Germinal center (tissue), 1 donor: ENCODE data around the gene NPY5R.

Source experiments
- DNase-seq: peaks from one replicate; pipeline ENCODE4 v3.0.0; 2012; ENCODE audit warnings: mixed read lengths, low spot score

Gene NPY5R

DNA sequence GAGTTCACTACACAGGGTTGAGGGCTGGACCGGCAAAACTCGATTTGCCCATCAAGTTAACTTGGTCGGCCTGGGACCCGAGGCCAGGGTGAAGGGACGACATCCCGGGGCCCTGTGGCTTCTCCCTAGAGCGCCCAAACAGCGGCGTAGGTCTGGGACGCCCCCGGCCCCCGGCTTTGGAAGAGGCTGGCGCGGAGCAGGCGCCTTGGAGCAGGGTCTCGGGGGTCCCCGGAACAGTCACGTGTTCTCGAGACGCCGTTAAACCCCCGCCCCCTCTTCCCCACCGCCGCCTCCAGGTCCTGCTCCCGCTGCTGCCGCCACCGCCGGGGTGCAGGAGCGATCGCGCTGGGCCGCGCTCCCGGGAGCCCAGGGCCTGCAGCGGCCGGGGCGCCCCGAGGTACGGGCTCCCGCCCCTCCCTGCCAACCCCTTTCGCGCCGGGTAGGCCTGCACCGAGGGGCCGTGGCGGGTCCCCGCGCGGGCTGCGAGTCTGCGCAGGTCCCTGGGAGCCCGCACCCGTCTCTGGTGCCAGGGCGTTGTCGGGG lies at the start of gene NPY5R:
Gene NPY5R, plus strand, starts transcription at position 289 of the 543 bp plus-strand sequence. CDS start 6,382 bp downstream, outside the sequence.
- no peak for DNase-seq

- DNase-seq = no peak
These were observed 48.6 kb upstream of the NPY5R start for GRCh38 chr4:163295138-163295537.

DNA sequence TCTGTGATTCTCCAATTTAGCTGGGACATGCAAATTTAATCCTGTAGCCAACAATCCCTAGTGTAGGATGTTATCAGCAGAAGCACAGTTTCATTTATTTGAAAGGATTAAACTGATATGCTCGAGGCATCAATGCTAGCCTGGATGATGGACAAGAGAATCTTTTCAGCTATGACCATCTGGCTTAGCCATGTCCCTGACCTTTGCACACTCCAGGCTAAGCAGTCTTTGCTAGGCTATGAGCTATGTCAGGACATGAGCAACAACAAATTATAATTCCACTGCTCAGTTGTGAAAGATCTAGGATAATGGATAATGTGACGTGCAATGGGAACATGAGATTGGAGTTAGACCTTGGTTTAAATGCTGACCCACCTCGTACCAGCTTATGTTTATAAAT lies 43.2 kb upstream of the NPY5R start:
- DNase-seq = no peak

GRCh38 chr4:163303069-163303468 lies 40.6 kb upstream of the NPY5R start:
- DNase-seq = no peak

DNA sequence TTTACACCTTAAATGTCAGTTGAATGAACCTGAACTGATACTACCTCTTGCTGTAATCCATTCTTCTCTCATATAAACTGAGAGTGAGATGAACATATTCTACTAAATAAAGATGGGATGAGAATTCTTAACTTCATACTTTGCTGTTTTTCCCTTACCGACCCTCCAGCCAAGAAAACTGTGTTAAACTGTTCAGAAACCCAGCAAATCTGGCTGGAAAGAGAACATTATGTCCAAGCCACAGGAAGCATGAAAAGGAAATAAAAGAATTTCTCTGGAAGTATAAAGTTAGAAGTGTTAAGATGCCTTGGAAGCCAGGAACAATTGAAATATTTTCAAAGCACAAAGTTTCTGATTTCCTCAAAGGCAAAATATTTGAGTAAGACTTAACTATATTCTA lies 34.2 kb upstream of the NPY5R start:
- no peak for DNase-seq

DNA sequence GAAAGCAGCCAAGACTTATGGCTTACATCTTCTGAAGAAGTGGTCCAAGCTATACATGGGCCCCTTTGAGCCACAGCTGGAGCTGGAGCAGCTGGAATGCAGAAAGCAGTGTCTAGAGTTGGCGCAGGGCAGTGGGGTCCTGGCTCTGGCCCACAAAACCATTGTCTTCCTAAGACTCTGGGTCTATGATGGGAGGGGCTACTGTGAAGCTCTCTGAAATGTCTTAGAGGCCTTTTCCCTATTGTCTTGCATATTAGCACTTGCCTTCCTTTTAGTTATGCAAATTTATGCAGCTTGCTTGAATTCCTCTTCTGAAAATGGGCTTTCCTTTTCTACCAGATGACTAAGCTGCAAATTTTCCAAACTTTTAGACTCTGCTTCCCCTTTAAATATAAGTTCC lies 26.6 kb upstream of the NPY5R start:
- no peak for DNase-seq

- DNase-seq = no peak
These were observed 12.6 kb upstream of the NPY5R start for GRCh38 chr4:163330916-163331628.

DNA sequence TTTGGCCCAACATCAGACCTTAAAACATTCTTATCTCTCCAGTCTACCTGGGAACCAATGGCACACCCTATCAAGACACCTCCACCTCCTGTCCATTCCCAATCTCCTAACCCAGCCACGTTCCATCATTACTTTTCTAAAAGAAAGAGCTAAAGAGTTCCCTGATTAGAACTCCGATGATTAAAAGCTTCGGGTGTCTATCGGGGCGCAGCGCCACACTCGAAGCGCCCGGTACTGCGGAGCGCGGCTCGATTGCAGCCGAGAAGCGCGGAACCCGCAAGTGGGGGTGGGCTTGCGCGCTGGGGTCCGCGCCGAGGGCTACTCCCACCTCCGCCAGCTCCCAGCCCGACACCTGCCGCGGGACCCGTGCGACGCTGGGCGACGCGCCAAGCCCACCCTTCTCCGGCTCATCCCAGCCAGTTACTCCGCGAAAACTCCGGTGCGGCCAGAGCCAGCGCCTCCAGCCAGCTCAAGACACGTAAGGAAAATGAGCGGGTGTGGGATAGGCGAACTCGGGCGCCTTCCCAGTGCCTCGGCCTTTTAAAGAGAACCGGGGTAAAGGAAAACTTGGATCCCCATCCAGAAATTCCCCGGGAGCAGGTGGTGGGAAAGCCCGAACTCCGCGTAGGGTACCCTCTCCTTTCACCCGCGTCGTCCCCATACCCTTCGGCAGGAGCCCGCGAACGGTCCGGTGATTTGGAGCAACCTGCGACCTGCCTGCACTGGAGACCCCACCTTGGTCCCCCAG lies 11.9 kb upstream of the NPY5R start:
- DNase-seq = peak; percentile 3

- peak; percentile 14 for DNase-seq
These were observed 10.9 kb upstream of the NPY5R start, which contains the start of gene NPY1R for GRCh38 chr4:163332526-163333406. NPY1R (minus strand) TSS chr4:163332596; CDS start chr4:163326554, 6,042 bp downstream.

GRCh38 chr4:163335384-163335783 lies 8.3 kb upstream of the NPY5R start:
- no peak for DNase-seq

GRCh38 chr4:163344147-163345125 lies 744 bp downstream of the NPY5R start:
- no peak for DNase-seq

DNA sequence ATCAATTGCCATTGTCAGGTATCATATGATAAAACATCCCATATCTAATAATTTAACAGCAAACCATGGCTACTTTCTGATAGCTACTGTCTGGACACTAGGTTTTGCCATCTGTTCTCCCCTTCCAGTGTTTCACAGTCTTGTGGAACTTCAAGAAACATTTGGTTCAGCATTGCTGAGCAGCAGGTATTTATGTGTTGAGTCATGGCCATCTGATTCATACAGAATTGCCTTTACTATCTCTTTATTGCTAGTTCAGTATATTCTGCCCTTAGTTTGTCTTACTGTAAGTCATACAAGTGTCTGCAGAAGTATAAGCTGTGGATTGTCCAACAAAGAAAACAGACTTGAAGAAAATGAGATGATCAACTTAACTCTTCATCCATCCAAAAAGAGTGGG lies 7.0 kb downstream of the NPY5R start:
- DNase-seq = no peak

DNA sequence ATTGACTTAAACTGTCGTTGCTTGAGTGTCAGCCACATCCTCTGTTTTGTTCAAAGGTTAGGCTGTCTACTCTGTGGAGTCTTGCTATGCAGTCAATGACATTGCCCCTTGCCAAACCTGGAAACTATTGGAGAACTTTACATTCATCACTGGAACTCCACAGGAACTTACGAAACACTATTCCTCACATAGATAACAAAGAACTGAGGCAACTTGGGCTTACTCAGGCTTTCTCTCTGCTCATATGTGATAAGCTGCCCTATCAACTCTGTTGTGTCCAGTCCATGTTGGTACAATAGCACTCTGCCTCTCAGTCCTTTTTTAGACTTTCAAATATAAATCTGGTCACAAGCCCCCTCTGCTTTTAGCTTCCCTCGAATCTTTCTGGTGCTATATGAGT lies 9.4 kb downstream of the NPY5R start:
- no peak for DNase-seq

GRCh38 chr4:163356104-163356503 lies 12.4 kb downstream of the NPY5R start:
- DNase-seq = no peak

- DNase-seq = no peak
These were observed 24.0 kb downstream of the NPY5R start for GRCh38 chr4:163367651-163368050.

DNA sequence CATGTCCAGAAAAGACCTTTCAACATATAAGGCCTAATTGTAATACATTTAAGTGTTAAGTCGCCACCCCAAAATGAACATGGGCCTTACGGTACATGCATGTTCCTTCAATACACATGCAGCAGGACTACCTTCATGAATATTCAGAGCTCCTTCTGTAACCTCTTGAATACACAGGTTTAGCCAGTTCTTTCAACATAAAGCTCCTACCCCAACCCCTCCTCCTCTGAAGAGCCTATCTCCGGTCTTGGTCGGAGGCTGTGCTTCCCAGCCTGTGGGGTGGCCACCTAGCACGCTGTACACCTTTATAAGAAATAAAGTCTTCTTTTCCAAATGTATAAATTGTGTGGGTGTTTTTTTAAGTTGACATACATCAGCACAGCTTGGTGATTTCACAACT lies 28.3 kb downstream of the NPY5R start:
- no peak for DNase-seq

- no peak for DNase-seq
These were observed 35.0 kb downstream of the NPY5R start for GRCh38 chr4:163378661-163379060.

GRCh38 chr4:163380703-163381102 lies 37.0 kb downstream of the NPY5R start:
- no peak for DNase-seq

- DNase-seq = no peak
These were observed 38.6 kb downstream of the NPY5R start for GRCh38 chr4:163382178-163382869.

- DNase-seq = no peak
These were observed 40.7 kb downstream of the NPY5R start for GRCh38 chr4:163384434-163384833.
